Measurements from ENCODE around the gene PDLIM7.
"Not testable (repeated sequence)": the region's sequence is repeated elsewhere in the genome, so short reads cannot be mapped to it uniquely, and the experiment has no call there.

The PDLIM7 gene

GRCh38 chr5:177489119-177489716, 8.2 kb downstream of the PDLIM7 start:
- DNase-seq: no peak

DNA sequence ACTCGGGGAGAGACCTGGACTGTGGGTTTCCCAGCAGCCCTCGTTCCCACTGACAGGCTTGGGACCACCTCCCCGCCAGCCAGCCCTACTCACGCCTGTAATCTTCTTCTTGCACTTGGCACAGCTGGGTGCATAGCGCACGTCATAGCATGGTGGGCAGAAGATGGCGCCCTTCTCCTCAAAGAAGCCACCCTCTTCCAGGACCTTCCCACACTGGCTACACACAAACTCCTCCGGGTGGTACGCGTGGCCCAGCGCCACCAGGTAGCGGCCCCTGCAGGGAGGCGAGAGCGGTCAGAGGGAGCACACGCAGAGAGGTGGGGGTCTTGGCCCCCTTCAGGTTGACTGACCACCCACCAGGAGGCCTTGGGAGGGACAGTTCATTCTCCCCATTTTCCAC, 9.4 kb downstream of the PDLIM7 start:
- no peak for DNase-seq

DNA sequence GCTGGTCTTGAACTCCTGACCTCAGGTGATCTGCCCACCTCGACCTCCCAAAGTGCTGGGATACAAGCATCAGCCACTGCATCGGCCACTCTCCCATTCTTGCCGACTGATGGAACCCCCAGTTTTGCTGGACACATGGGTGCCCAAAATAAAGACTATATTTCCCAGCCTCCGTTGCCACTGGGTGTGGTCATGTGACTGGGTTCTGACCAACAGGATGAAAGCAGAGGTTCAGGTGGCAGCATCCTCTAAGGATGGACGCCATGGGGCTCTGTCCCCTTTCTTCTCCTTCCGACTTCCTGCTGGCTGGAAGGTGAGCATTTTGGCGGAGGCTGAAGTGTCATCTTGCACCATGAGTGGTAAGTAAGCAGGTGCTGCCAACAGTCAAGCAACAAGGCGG, 10.3 kb downstream of the PDLIM7 start:
- DNase-seq: no peak

DNA sequence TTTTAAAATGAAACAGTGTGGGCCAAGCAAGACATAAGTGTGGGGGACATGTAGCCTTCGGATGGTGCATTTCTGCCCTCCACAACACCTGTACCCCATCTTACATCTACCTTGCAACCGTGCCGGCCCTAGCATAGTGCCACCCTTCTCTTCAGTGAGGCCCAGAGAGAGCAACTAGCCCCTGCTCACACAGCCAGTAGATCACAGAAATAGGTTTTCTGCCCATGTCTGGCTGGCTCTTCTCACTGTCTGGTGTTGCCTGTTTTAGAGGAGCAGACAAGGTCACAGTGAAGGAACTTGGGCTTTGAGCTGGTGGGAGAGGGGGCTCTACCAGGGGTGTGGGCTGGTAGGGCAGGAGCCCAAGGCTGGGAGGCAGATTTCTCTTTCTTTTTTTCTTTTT, 11.1 kb downstream of the PDLIM7 start:
- no peak for DNase-seq

DNA sequence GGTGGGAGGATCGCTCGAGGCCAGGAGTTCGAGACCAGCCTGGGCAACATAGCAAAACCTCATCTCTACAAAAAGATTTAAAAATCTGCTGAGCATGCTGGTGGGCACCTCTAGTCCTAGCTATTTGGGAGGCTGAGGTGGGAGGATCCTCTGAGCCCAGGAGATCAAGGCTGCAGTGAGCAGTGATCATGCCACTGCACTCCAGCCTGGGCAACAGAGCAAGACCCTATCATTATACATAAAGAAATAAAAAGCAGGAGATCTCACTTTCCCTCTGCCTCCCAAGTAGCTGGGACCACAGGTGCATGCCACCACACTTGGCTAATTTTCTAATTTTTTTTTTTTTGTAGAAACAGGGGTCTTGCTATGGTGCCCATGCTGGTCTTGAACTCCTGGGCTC, 11.7 kb downstream of the PDLIM7 start:
- not testable (repeated sequence) for DNase-seq

DNA sequence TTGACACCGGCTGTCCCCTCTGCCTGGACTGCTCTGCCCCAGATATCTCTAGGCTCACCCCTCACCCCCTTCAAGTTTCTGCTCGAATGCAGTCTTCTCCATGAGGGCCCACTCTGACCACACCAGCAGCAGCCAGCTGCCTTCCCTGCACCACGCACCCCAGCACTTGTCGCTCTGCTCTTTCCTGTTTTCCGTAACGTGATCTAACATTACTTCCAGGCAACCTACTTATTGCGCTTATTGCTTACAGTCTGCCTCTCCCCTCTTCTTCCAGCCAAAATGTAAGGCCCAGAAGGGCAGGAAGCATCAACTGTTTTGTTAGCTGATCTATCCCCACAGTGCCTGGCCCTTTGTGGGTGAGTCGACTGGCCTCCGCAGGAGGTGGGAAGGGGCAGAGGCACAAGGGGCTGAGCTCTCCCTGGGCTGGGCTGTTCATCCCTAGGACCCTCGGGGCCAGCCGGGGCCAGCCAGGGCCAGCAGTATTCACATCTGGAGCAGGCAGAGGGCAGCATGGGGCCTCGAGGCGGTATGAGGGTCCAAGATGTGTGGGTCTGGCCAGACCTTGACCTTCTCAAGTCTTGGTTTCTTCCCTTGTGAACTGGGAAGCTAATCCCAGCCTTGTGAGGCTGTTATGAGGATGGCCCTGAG, 12.4 kb downstream of the PDLIM7 start:
- no peak for DNase-seq

DNA sequence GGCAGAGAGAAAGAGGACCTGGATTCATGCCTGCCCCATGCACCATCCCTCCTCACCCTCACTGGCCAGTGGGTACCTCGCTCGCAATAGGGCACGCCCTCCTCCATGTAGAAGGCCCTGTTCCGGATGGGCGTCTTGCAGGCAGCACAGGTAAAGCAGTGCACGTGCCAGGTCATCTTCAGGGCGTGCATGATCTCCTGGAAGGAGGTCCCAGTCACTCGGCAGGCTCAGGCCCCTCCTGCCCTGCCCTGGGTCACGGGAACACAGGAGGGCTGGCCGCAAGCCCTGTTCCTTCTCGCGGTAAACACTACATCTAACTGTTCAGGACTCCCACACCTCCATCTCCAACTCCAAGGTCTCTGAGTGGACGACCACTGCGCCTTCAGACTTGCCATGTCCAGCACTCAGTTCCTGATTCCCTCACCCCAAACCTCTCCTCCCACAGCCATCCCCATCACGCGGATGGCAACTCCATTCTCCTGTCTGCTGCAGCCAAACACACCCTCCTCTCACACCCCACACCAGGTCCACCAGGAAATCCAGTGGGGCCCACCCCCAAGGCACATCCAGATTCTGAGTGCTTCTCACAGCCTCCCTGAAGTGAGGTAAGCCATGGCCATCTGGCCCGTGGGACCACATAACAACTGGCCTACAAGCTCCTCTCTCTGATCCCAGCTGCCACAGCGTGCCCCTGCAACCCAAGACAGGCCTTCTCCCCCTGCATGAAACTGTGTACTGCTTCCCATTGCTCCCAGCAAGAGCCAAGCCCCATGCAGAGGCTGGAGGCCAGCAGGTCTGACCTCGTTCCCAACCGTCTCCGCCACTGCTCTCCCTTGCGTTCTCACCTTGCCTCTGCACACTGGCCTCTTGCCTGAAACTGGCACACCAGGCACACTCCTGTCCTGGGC, 13.2 kb downstream of the PDLIM7 start:
- no peak for DNase-seq

- DNase-seq: no peak
These were observed 14.4 kb downstream of the PDLIM7 start for GRCh38 chr5:177483042-177483441.

DNA sequence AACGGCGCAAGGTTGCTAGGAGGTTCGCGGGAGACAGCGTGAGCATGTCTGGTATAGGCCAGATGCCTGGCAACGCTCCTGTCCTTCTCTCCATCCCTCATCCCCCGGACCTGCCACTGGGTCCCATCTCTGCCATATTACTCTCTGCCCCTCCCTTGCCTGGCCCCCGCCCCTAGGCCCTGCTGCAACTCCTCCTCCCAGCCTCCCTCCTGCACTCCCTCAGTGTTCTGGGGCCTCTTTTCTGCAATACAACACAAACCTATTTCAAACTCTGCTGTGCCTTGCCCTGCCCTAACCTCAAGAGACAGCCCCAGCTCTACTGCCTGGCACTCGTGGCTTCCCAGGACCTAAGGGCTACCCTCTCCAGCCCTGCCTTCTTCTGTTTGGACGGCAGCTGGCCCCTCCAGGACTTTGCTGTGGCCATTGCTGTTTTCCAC, 15.0 kb downstream of the PDLIM7 start:
- DNase-seq: no peak

DNA sequence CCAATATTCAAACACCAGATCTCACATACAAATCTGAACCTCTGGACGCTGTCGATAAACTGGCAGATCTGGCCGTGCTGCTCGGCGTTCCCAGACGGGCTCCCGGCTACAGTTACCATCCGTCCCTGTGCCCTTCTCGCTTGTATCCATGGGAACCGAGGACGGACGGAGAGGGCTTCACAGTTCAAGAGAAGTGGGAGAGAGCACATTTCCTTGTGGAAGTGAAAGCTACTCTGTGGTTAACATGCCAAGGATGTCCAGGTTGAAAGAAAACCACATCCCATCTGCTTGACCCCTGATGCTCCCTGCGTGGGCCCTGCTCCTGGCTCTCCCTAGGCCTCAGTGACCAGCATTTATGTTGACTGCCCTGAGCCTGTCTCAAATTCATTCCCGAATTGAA, 17.6 kb downstream of the PDLIM7 start:
- DNase-seq: no peak

DNA sequence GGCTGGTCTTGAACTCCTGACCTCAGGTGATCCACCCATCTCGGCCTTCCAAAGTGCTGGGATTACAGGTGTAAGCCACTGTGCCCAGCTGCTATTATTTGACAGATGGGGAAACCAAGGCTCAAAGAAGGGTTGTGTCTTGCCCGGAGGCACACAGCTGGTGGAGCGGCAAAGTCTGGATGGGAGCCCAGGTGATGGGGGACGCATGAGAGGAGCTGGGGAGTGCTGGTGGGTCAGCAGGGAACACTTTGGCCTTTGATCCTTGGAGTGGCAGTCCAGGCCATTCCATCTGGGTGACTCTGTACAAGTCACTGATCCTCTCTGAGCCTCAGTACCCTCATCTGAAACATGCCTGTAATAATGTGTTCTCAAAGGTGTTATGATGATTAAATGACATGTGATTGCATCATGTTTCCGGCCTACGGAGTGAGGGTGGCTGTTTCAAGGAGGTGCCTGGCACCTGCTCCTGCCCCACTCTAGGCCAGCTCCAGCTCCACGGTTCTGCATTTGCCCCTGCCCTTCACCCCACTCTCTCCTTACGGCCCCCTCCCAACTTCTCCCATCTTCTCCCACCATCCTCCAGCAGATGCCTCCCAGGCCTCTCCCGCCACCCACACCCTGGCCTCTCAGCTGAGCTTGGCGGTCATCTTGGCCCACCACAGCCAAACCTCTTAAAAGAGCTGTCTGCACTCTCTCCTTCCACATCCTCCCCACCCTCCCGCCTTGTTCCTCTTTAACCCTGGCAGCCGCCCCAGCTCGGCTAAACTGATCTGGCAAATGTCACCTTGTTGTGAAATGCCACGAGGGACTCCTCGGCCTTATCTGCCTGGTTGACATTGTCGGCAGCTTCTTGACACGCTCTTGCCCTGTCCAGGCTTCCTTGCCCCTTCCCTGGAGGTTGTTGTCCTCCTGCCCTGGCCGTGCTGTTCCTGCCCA, 18.4 kb downstream of the PDLIM7 start:
- DNase-seq: no peak

- DNase-seq: no peak
These were observed 19.5 kb downstream of the PDLIM7 start for GRCh38 chr5:177477701-177478477.

DNA sequence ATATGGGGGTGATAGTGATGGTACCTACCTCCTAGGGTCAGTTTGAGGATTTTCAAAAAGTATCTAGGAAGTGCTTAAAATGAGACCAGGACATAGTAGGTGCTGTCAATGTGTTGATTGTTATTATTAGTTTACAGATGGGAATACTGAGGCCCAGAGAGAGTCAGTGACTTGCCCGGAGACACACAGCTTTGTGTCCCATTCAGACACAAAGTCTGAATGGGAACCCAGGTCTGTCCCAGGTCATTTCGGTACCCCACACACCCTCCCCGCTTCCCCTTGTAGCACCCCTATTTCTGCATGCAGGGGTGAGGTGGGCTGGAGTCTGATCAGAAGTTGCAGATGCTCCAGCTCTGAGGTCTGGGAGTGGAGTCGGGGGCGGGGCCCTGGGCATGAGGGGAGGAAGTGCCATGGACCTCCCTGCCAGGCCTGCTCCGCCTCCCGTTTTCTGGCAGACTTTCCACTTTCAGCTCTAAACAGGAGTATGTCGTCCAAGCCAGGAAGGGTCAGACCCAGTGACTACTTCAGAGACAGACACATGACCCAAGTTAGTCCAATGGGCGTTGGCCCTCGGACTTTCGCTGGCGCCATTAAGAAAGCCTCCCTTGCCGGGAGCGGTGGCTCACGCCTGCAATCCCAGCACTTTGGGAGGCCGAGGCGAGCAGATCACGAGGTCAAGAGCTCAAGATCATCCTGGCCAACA, 20.7 kb downstream of the PDLIM7 start:
- no peak for DNase-seq

DNA sequence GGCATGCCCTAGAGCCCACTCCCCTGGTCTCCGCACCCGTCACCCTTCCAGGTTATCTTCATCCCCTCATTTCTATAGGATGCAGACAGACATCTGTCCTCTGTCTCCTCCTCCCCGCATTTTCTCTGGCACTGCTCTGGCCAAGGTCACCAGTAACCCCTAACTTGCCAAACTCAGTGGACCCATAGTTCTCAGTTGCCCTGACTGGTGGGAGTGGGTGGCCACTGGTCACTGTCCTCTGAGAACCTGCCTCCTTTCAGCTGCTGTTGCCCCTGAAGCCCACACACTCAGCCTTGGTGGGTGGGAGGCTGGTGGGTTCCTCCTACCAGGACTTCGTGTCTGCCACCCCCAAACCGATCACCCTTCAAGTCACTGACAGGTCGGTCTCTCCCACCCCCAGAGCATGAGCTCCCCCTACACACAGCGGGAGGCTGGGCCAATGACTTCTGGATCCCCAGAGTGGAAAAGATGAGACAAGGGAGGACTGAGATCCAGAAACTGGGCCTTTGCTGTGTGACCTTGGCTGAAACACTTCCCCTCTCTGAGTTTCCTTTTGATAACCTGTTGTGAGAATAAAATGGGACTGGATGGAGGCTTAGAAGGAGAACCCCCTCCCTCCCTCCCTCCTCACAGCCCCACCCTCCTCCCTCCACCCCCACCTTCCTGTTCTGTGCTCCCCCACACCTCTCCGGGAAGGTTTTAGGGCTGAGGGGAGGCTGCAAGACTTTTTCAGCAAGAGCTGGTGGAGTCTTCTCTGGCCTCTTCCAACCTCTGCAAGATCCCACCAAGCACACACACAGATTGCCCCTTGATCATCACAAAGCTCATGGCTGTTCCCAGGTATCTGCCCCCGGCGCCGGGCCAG, 21.6 kb downstream of the PDLIM7 start:
- no peak for DNase-seq

DNA sequence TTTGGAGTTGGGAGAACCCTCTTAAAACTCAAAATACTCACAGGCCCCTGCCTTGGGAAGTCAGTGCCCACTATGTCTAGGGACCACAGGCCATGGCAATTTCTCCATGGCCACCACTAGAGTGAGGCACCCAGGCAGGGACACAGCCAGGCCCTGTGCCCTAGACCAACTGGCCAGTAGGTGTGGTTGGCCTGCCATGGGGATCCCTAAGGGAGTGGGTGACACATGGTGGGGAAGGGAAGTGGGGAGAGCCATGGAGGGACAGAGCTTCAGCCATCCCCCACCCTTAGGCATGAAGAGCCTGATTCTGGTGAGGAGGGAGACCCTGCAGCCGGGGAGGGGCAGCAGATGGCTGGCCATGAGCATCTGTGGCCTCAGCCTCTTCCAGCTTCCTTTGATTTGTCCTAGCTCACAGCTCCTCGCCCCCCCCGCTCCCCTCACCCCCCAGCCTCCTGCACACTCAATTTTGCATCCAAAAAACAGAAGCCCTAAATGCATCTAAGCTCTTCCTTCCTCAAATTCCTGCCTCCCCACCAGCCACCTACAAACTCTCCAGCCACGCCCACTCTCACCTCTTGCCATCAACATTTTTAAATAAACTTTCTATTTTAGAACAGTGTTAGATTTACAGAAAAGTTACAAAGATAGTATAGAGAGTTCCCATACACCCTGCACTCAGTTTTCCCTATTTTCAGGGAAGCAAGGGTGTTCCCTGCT, 22.4 kb downstream of the PDLIM7 start:
- no peak for DNase-seq

DNA sequence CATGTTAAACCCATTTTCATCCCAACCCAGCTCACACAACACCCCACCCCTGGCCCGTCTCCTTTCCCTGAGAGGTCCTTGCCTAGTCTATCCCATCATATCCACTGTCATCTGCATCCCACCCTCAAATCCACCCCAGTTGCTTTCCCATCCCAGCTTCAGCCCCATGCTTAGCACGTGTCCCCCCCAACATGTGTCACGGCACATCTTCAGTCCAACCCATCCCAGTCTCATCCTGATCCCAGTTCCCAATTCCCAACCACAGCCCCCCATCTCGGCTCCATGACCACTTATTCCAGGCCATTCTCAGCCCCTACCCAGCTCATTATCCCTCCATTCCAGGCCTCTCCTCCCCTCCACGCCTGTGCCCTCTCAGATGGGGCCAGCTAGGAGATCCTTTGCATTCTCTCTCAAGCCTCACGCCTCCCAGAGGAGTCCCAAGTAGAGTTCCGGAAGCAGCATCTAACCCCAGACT, 23.4 kb downstream of the PDLIM7 start:
- no peak for DNase-seq

DNA sequence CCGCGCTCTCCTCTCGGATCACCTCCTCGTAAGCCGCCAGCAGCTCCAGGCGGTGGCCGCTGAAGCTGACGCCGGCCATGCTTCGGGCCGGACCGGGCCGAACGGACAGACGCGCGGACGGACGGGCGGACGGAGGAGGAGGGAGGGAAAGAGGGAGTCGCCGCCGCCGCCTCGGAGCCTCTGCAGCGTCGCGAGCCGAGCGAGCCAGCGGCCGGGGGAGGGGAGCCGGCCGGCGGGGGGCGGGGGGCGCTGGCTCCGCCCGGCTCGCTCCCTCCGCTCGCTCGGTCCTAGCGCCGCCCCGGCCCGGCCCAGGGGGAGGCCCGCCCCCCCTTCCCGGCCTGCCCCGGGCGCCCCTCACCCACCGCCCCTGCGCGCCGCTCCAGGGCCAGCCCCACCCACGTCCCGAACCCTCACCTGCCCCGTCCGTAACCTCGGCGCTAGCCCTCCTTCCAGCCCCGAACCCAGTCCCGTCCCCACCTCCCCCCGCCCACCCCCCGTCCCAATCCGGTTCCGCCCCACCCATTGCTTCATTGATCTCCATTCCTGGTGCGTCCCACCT, 23.9 kb downstream of the PDLIM7 start, which contains the start of gene DBN1:
Gene DBN1, minus strand, starts transcription at position 192 of the 559 bp plus-strand sequence. Its CDS starts 113 bp downstream, at position 79.
- DNase-seq: no peak

All from T-helper 9 cell (primary cell).